NCI-H2029 treated with DMSO at 0.1 percent for 48 hours (cell line): ENCODE measurements around the gene ABCG4.
"Not testable (repeated sequence)": the region's sequence is repeated elsewhere in the genome, so short reads cannot be mapped to it uniquely, and the experiment has no call there.

ENCODE experiments used
- DNase-seq: peaks from one replicate; lab custom pipeline; 2025; lab: John Stamatoyannopoulos, UW

Gene ABCG4

DNA sequence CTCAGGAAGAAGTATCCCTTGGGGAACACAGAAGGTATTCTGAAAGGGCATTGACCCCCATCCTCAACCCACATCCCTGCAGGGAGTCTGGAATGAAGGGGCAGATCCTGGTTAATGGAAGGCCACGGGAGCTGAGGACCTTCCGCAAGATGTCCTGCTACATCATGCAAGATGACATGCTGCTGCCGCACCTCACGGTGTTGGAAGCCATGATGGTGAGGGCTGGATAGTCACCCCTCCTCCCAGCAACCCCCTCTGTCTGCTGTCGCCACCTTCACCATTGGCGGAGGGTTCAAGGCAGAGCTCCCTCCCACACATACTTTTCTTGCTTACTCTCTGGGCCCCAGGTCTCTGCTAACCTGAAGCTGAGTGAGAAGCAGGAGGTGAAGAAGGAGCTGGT lies 5.3 kb downstream of the ABCG4 start:
- no peak for DNase-seq

DNA sequence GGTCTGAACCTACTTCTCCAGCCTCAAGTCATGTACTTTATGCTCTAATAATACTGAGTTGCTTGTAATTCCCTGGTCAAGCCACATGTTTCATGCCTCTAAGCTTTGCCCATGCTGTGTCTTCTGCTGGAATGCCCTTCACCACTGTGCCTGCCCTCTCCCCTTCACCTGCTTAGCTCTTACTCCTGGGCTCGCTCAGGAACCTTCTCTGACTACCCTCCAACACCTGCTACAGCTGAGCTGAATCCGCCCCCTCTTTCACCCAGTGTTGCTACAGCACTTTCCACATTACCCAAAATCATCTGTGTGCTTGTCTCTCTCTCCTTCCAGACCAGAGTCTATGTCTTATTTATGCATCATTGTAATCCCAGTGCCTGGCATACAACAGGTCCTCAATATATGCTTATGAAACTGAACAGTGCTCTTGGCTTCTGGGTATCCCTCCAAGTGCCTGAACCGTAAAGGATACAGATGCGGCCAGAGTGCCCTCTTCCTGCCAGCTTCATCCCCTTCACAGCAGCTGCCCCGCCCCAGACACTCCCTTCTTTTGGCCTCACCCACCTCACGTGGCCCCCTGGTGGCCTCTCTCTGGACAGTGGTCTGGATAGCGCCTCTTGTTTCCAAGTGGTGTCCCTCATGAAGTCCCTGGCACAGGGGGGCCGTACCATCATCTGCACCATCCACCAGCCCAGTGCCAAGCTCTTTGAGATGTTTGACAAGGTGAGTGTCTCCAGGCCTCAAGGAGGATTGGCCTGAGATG lies 7.1 kb downstream of the ABCG4 start:
- DNase-seq = no peak

DNA sequence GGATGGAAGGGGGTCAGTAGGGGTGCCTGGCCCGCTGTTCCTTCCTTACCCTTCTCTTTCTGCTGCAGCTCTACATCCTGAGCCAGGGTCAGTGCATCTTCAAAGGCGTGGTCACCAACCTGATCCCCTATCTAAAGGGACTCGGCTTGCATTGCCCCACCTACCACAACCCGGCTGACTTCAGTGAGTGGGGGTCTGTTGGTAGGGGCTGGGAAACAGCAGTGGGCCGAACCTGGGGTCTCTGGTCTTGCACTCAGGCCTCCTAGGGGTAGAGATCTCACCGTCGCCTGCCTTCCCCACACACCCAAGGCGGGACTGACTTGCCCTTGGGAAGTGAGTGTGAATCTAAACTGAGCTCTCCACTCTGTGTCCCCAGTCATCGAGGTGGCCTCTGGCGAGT lies 7.6 kb downstream of the ABCG4 start:
- no peak for DNase-seq

DNA sequence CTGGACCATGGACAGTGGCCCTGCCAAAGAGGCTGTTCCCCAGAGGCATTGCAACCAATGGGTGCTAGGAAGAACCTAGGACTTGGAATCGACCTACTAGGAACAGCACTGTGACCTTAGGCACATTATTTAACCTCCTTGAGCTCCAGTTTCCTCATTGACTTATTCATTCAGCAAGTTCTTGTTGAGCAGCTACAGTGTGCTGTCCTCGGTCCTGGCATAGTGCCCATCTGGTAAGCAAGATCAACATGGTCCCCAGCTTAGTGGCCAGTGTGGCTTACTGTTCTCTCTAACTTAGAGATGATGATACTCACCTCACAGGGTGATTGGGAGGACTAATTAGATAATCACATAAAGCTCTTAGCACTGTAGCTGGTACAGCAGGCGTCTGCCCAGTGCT lies 8.2 kb downstream of the ABCG4 start:
- no peak for DNase-seq

DNA sequence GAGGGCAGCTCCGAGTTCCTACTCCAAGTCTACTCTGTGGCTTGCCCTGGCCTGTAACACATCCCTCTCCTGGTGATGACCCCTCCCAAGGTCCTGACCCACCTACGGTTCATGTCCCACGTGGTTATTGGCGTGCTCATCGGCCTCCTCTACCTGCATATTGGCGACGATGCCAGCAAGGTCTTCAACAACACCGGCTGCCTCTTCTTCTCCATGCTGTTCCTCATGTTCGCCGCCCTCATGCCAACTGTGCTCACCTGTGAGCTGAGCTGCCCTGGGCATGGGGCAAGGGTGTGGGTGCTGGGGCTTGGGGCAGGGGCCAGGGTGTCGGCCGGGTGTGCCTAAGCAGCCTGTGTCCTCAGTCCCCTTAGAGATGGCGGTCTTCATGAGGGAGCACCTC lies 9.6 kb downstream of the ABCG4 start:
- DNase-seq = no peak

DNA sequence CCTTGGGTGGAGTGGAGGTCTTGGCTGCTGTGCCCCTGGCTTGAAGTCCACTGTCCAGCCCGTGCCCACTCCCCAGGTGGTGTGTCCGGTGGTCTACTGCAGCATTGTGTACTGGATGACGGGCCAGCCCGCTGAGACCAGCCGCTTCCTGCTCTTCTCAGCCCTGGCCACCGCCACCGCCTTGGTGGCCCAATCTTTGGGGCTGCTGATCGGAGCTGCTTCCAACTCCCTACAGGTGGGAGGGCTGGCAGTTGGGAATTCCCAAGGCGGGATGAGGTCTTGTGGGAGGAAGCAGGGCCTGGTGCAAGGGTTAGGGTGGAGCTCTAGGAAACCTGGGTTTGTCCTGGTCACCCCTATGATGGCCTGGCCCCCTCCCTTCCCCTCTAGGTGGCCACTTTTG lies 11.3 kb downstream of the ABCG4 start:
- no peak for DNase-seq

DNA sequence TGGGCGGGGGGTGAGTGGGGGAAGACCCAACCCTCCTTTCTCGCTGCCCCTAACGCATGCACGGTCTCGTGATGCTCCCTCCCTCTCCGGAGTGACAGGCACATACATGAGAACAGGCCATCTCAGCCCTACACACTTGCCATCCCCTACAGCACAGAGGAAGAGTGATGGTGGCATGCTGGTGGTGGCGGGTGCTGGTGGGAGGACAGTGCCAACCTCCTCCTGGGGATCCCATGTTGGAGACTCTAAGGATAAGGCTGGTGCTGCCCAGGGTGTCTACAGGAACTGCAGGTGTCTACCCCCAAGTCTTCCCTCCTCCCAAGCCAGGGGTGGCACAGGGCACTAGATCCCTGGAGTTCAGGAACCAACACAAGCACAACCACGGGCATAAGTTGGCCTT lies 13.0 kb downstream of the ABCG4 start:
- no peak for DNase-seq

DNA sequence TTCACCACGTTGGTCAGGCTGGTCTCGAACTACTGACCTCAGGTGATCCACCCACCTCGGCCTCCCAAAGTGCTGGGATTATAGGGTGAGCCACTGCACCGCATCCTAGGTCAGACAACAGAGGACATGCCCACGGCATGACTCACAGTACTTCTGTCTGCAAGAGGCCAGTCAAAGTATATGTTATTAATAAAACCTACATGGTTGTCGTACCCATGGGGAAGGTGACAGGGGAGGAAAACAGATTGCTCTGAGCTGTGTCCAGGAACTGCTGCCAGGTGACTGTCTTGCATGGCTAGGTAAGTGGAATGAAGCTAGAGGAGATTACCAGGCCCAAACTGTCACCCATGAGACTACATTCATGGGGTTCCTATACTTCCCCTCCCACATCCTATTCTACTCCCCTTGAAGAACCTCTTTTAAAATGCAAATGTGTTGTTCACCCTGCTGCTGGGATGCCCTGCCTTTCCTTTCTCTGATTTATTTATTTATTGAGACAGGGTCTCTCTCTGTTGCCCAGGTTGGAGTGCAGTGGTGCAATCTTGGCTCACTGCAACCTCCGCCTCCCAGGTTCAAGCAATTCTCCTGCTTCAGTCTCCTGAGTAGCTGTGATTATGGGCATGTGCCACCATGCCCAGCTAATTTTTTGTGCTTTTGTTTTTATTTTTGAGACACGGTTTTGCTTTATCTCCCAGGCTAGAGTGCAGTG lies 17.7 kb downstream of the ABCG4 start:
- no peak for DNase-seq

DNA sequence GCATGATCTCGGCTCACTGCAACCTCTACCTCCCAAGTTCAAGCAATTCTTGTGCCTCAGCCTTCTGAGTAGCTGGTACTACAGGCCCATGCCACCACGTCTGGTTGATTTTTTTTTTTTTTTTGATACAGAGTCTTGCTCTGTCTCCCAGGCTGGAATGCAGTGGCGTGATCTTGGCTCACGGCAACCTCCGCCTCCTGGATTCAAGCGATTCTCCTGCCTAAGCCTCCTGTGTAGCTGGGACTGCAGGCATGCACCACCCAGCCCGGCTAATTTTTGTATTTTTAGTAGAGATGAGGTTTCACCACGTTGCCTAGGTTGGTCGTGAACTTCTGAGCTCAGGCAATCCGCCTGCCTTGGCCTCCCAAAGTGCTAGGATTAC lies 18.2 kb downstream of the ABCG4 start:
- not testable (repeated sequence) for DNase-seq

DNA sequence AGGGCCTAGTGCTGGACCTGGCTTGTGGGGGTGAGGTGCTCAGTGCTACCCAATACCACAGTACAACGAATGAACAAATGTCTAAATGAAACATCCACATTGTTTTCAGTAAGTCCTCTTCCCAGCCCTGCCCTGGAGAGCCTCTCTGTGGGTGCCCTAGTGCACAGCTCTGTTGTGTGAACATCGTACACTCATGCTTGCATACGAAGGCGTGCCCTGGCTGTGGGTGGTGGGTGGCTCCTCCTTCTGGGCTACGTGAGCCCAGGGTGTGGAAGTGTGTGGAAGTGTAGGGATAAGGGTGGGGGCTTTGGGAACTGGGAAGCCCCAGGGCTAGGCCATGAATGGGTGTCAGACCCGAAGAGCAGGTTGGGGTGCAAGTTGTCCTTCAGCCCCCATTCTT lies 19.1 kb downstream of the ABCG4 start:
- no peak for DNase-seq

DNA sequence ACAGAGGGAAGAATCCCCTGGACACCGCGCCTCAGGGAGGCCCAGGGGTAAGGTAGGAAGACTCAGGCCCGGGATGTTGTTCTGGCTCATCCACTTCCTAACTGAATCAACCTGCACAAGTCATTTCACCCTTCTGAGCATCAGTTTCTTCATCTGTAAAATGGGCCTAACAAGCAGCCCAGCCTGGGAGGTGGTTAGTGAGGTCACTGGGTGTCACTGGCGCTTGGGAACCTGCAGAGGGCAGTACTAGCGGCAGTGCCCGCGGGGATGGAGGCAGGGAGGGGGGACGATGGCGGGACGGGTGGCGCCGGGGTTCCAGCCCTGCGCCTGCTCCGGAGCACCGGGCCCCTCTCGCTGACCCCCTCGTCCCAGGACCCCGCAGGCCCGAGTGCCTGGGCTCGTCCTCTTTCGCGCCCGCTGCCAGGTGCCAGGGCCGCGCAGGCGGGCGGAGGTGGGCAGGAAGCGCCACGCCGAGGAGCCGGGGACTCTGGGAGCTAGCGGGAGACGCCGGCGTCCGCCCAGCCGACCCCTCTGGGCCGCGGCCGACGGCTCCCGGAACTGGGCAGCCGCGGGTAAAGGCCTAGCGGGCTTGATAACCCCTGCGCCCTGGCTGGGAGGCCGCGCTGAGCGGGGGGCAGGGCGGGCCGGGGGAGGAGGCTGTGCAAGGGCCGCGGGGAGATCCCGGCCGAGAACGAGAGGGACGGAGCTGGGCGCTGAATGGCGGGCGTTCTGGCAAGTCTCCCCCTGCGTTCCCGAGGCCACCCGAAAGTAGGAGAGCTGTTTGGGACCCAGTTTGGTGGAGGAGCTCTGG lies 19.8 kb downstream of the ABCG4 start, which contains the start of gene NLRX1:
Gene NLRX1, plus strand, starts transcription at position 255 of the 811 bp plus-strand sequence. CDS start 2,679 bp downstream, outside the sequence.
- DNase-seq = peak; percentile 80

DNA sequence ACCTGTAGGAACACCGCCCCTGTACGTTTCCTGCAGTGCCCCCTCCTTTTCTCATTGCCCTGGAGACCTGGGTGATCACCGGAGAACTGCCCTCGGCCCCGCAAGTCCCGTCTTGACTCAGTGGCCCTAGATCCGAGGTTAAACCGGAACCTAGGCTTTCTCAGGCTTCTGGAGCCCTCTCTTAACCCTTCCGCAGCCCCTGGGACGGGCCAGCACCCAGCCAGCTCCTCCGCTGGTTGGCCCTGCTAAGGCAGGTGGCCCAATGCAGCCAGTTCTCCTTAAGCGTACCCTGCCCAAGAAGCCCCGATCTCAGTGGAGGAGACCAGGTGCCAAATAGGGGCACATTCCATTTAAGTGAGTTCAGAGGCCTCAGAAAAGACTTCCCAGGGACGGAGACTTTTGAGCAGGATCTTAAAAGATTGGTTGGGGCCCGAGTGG lies 20.4 kb downstream of the ABCG4 start:
- DNase-seq = no peak

DNA sequence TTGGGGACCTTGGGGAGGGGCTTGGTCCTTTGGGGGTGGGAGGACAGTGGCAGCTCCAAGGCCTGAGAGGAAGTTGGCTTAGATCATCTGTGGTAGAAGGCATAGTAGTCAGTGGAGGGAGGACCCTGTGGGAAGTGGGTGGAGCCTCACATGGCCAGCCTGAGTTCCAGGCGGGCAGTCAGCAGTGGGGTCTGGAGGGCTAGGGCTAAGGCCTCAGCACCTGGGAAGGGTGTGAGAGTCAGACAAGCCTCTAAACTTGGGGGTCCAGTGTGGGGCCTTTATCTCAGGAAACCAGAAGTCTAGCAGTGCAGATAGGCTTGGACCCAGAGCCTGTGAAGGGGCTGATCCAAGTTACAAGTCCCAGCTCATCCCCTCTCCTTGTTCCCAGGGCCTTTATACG lies 23.7 kb downstream of the ABCG4 start:
- no peak for DNase-seq

DNA sequence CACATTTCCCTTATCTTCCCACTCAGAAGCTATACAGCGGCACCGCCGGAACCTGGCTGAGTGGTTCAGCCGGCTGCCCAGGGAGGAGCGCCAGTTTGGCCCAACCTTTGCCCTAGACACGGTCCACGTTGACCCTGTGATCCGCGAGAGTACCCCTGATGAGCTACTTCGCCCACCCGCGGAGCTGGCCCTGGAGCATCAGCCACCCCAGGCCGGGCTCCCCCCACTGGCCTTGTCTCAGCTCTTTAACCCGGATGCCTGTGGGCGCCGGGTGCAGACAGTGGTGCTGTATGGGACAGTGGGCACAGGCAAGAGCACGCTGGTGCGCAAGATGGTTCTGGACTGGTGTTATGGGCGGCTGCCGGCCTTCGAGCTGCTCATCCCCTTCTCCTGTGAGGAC lies 24.6 kb downstream of the ABCG4 start:
- no peak for DNase-seq

DNA sequence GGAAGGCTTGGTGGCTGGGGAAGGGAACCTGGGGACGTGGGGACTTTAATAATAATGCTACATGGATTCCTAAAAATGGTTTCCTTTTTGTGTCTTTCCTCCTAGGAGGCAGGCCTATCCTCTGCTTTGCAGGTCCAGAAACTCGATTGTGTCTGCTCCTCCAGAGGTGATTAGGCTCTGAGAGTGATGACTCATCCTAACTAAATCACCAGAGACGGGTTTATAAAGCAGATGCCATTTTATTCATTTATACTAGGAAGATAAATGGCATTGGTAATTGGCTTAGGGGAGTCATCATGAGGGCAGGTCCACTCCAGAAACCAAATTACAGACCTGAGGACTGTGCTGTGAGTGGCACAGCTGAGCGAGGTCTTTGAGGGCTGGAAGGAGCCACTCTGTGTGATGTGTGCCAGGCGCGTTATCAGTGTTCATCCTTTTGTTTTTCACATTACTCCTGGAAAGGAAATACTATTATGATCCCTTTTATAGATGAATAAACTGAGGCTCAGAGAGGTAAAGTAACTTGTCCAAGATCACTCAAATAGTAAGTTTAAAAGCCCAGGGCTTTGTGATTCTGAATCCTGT lies 26.7 kb downstream of the ABCG4 start:
- DNase-seq = peak; percentile 15

DNA sequence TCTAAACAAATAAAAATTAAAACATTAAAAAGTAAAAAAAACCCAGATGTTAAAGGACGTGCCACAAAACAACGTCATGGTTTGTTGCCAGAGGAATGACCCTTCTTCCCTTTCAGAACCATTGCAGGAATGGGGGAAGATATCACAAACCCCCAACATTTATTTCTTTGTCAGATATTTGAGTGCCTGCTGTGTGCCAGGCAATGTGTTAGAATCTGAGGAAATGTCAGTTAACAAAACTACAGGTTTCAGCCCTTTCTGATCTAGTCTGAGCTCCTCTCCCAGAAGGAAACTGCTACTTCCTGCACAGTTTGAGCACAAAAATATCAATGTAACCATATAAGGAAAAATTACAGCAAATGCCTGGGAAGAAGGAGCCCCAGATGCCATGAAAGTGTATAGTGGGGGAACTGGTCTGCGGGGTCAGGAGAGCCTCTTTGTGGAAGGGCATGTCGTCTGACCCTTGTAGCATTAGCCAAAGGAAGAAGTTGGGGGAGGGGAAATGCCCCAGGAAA lies 29.4 kb downstream of the ABCG4 start:
- DNase-seq = no peak

DNA sequence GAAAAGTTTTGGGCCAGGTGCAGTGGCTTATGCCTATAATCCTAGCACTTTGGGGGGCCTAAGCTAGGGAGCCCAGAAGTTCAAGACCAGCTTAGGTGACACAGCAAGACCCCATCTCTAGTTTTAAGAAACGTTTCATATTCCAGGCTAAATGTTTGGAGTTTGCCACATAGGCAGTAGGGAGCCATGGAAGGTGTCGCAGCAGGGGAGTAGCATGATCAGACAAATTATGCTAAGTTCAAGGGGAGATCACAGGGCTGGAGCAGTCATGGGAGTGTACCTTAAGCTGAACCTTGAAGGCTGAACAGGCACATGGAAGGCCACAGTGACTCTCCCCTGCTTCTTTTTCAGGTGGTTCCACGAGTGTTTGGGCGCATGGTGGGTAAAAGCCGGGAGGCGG lies 30.5 kb downstream of the ABCG4 start:
- DNase-seq = no peak

DNA sequence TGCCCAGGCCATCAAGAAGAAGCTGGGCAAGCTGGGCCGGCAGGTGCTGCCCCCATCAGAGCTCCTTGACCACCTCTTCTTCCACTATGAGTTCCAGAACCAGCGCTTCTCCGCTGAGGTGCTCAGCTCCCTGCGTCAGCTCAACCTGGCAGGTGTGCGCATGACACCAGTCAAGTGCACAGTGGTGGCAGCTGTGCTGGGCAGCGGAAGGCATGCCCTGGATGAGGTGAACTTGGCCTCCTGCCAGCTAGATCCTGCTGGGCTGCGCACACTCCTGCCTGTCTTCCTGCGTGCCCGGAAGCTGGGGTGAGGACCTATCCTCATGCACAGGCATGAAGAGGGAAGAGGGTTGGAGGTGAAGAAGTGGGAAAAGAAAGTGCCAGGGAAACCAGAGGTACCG lies 31.1 kb downstream of the ABCG4 start:
- peak; percentile 92 for DNase-seq

DNA sequence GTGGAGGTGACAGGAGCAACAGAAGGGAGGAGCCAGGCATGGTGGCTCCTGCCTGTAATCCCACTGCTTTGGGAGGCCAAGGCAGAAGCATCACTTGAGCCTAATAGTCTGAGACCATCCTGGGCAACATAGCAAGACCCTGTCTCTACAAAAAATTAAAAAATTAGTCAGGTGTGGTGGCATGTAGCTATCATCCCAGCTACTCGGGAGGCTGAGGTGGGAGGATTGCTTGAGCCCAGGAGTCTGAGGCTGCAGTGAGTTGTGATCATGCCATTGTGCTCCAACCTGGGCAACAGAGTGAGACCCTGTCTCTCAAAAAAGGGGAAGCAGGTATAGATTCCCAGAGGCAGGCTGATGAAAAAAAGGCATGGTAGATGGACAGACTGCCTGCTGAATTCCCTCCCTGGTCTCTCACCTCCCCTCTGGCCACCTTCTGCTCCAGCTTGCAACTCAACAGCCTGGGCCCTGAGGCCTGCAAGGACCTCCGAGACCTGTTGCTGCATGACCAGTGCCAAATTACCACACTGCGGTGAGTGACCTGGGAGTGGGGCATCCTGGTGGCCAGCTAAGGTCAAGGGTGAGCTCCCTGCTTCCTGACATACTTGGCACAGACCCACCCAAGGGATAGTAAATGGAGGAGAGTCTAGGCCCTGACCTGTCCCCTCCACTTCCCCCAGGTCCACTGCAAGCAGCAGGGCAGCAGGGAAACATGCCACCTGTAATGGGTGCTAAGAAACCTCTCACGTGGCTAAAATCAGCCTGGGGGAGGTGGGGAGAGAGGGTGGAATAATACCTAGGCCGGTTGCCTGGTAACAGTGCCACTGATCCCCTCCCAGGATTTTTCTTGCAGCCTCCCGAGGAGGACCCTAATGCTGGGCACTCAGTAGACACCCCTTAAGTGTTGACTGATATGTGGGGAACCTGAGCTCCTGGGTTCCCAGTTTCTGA lies 32.2 kb downstream of the ABCG4 start:
- DNase-seq = no peak

DNA sequence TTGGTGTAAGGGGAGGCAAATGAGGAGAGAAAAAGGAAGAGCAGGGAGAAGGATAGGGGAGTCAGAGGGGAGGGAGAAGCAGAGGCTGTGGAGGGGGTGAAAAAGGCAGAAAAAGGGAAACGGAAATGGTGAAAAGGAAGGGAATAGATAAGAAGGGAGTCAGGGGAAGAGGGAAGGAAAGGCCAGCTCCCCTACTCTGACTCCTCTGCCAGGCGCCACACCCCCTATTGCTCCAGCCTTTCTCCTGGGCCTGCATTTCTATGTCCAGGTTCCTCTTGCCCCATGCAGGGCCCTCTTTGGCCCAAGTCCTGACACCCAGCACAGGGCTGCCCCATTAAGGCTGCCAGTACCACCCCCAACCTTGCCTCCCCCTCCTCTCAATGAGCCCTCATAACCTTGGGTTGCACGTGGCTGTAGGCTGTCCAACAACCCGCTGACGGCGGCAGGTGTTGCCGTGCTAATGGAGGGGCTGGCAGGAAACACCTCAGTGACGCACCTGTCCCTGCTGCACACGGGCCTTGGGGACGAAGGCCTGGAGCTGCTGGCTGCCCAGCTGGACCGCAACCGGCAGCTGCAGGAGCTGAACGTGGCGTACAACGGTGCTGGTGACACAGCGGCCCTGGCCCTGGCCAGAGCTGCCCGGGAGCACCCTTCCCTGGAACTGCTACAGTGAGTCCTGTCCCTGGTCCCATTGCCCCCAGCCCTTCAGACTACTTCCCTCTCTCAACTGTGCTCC lies 33.0 kb downstream of the ABCG4 start:
- DNase-seq = peak; percentile 48
